ENCODE data around the gene CAB39.
A peak's percentile ranks its signal among the peaks of the same experiment; 100 is the strongest.

The CAB39 gene

GRCh38 chr2:230864605-230865306 lies 152.1 kb downstream of the CAB39 start, which contains the start of gene ITM2C:
ITM2C (plus strand) TSS chr2:230864942; CDS start chr2:230865026, 84 bp downstream.
- DNase-seq (ENCODE audit: extremely low spot score): peak; percentile 79
- ChIA-PET POLR2A (interaction anchor here (0.6 to 1.4 kb wide), 5 partner anchors 9 to 122 kb away, joined by 3 to 4 read pairs (median 3); no protein-coding TSS in a partner anchor), CTCF (interaction anchor here (1.0 kb wide), 1 partner anchor 9 kb away, joined by 3 read pairs; no protein-coding TSS in a partner anchor)
- TF ChIP-seq, protein P1, sequence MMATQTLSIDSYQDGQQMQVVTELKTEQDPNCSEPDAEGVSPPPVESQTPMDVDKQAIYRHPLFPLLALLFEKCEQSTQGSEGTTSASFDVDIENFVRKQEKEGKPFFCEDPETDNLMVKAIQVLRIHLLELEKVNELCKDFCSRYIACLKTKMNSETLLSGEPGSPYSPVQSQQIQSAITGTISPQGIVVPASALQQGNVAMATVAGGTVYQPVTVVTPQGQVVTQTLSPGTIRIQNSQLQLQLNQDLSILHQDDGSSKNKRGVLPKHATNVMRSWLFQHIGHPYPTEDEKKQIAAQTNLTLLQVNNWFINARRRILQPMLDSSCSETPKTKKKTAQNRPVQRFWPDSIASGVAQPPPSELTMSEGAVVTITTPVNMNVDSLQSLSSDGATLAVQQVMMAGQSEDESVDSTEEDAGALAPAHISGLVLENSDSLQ (IDR thresholded peaks at IDR 0.05): peak; percentile 60
- TF ChIP-seq SP1 (IDR thresholded peaks at IDR 0.05): no peak

- POLR2A ChIA-PET: interaction anchor here (1.0 to 1.4 kb wide), 3 partner anchors 10 to 122 kb away, joined by 3 to 4 read pairs (median 4); no protein-coding TSS in a partner anchor
- DNase-seq (ENCODE audit: extremely low spot score): no peak
Measured at GRCh38 chr2:230865307-230865765, 152.7 kb downstream of the CAB39 start.

DNA sequence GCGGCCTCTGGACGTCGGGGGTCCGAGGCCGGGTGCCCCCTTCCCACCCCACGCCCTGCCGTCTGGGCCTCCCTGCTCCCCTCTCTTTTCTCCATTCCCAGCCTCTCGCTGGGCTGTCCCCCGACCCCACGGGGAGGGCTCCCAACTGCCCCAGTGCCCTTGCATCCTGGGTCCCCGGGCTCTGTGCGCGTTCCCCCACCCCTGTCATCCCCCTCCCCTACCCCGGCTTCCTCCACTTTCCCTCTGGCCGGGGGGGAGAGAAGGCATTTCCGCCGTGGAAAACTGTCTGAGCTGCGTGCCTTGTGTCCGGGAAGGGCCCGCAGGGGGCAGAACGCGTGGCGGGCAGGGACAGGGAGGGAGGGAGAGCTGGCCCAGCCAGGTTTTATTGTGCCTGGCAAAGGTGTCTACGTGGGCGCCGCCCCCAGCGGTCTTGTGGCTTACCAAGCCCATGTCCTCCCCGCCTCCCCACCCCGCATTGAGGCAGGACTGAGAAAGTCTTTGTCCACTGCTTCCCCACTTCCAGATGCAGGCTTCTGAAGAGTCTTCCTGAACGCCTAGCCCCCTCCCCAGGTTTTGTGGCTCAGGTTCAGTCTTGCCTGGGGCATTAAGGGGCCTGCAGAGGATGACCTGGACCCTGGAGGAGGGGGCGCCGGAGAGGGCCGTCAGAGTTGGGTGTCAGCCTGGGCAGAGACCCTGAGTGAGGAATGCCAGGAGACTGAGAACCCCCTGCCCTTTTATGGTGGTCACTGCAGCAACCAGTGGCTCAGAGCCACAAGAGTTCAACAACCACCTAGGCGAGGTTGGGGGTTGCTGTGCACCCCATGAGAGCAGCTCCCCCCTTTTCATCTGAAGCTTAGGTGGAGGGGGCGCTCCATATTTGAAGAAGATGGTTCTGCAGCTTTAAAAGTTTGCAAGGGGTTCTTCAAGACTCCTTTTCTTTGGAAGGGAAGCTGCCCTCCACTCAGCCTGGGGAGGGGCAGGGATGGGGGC lies 153.4 kb downstream of the CAB39 start:
- CTCF ChIA-PET: interaction anchor here (0.5 kb wide), 1 partner anchor 13 kb away, joined by 3 read pairs; no protein-coding TSS in a partner anchor
- DNase-seq (ENCODE audit: extremely low spot score): no peak
- POLR2A ChIA-PET: interaction anchor here (1.3 to 1.4 kb wide), 3 partner anchors 14 to 121 kb away, joined by 3 to 4 read pairs (median 4); no protein-coding TSS in a partner anchor
- TF ChIP-seq L3MBTL2 (conservative IDR thresholded peaks at IDR 0.05) (no peak), CTBP1 (IDR thresholded peaks at IDR 0.05; ENCODE audit: borderline replicate concordance) (no peak), FOXA1 (IDR thresholded peaks at IDR 0.05) (no peak), SUZ12 (IDR thresholded peaks at IDR 0.05) (no peak), FOXM1 (IDR thresholded peaks at IDR 0.05; ENCODE audit: borderline replicate concordance) (no peak), ELF4 (IDR thresholded peaks at IDR 0.05) (no peak), ARNT (IDR thresholded peaks at IDR 0.05) (no peak), SP1 (IDR thresholded peaks at IDR 0.05) (no peak), NFRKB (IDR thresholded peaks at IDR 0.05) (no peak), BHLHE40 (IDR thresholded peaks at IDR 0.05; ENCODE audit: borderline replicate concordance) (no peak), FOXK2 (IDR thresholded peaks at IDR 0.05) (no peak), TARDBP (IDR thresholded peaks at IDR 0.05) (no peak), HDGF (IDR thresholded peaks at IDR 0.05; ENCODE audit: borderline replicate concordance) (no peak), ZNF384 (IDR thresholded peaks at IDR 0.05) (no peak), LEF1 (IDR thresholded peaks at IDR 0.05; ENCODE audit: borderline replicate concordance) (no peak)
- TF ChIP-seq, protein P1 (IDR thresholded peaks at IDR 0.05): no peak

More at GRCh38 chr2:230865307-230865765, 152.7 kb downstream of the CAB39 start:
- TF ChIP-seq LEF1 (IDR thresholded peaks at IDR 0.05; ENCODE audit: borderline replicate concordance) (no peak), FOXM1 (IDR thresholded peaks at IDR 0.05; ENCODE audit: borderline replicate concordance) (no peak), ELF4 (IDR thresholded peaks at IDR 0.05) (no peak), SP1 (IDR thresholded peaks at IDR 0.05) (no peak), NFRKB (IDR thresholded peaks at IDR 0.05) (no peak), TARDBP (IDR thresholded peaks at IDR 0.05) (no peak), CTBP1 (IDR thresholded peaks at IDR 0.05; ENCODE audit: borderline replicate concordance) (no peak), L3MBTL2 (conservative IDR thresholded peaks at IDR 0.05) (no peak), FOXK2 (IDR thresholded peaks at IDR 0.05) (no peak), ARNT (IDR thresholded peaks at IDR 0.05) (no peak), HDGF (IDR thresholded peaks at IDR 0.05; ENCODE audit: borderline replicate concordance) (no peak), FOXA1 (IDR thresholded peaks at IDR 0.05) (no peak), SUZ12 (IDR thresholded peaks at IDR 0.05) (no peak), ZNF384 (IDR thresholded peaks at IDR 0.05) (no peak), BHLHE40 (IDR thresholded peaks at IDR 0.05; ENCODE audit: borderline replicate concordance) (no peak)
- TF ChIP-seq, protein P1 (IDR thresholded peaks at IDR 0.05): no peak
- CTCF ChIA-PET: interaction anchor here (1.0 kb wide), 1 partner anchor 10 kb away, joined by 3 read pairs; no protein-coding TSS in a partner anchor

DNA sequence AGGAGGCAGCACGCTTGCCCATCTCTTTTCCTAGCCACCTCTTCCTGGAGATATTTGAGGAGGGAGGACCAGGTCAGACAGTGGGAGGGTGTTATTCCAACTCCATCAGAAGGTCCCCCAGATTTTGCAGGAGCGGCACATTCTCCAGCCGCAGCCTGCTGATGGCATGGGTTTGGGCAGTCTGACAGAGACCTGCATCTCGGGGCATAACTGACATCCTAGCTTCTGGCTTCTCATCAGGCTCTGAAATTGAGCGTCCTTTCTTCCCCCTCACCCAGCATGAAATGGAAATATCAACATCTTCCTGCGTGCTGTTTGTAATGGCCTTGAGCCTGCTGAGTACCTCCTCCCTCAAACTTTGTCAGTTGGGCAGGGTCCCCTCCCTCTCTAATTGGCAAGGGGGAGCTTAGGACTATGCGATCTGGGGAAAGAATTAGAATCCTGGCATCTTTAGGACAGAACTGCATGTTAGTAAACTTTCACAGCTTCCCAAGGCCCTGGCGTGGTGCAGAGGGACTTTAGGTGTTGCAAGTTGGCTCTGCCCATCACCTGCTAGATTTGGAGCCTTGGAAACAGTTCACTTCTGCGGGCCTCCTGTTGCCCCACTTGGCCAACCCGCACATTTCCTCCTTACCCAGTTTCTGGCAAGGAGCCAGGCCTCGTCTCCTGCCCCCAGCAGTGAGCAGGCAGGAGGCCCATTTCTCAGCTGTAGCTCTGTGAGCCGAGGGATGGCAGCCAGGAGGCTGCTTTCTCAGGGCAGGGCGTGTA lies 154.3 kb downstream of the CAB39 start:
- POLR2A ChIA-PET: interaction anchor here (1.3 kb wide), 1 partner anchor 32 kb away, joined by 3 read pairs; no protein-coding TSS in a partner anchor
- CTCF ChIA-PET: interaction anchor here (0.5 to 0.6 kb wide), 2 partner anchors 14 to 261 kb away, joined by 3 read pairs; no protein-coding TSS in a partner anchor
- TF ChIP-seq, protein P1 (IDR thresholded peaks at IDR 0.05): no peak
- no peak for TF ChIP-seq CTBP1 (IDR thresholded peaks at IDR 0.05; ENCODE audit: borderline replicate concordance)
- TF ChIP-seq TARDBP (IDR thresholded peaks at IDR 0.05): no peak
- TF ChIP-seq LEF1 (IDR thresholded peaks at IDR 0.05; ENCODE audit: borderline replicate concordance): no peak
- no peak for TF ChIP-seq ZNF384 (IDR thresholded peaks at IDR 0.05)
- no peak for TF ChIP-seq SUZ12 (IDR thresholded peaks at IDR 0.05)
- no peak for DNase-seq (ENCODE audit: extremely low spot score)
